GM12892 (cell line): ENCODE measurements around the gene LAMTOR4. TPM values are rescaled to one million over a fixed set of nuclear protein-coding genes. Genes with fewer than 3 reads are reported as not detected.

Experiments used
- DNase-seq: peaks from one replicate; pipeline ENCODE4 v3.0.0; 2011; ENCODE audit not compliant: insufficient read length
- FAIRE-seq: peaks from 2 replicates; lab custom pipeline; 2011; peaks lifted over from hg19 to GRCh38; lab: Jason Lieb, UNC
- POLR2A ChIP-seq: IDR thresholded peaks from 2 replicates; pipeline ENCODE4 v1.6.1; 2011; ENCODE audit warnings: low read depth, low read length, control low read depth
- POLR2AphosphoS5 ChIP-seq: IDR thresholded peaks from 2 replicates; pipeline ENCODE4 v1.6.1; 2011; ENCODE audit warnings: low read depth, low read length, control low read depth
- TAF1 ChIP-seq: IDR thresholded peaks from 2 replicates; pipeline ENCODE4 v1.6.1; 2011; ENCODE audit warnings: low read depth, mild to moderate bottlenecking, control low read depth, low read length, borderline replicate concordance
- polyA plus RNA-seq: library from polyadenylated mRNA; unstranded; fragments of >200 nt; gene quantifications from one replicate; pipeline ENCODE4 v1.2.1, GENCODE V29; 2012; ENCODE audit warnings: missing spikeins, inconsistent platforms; ENCODE audit not compliant: missing spikeins

The LAMTOR4 gene
- polyA plus RNA-seq = 172 TPM

DNA sequence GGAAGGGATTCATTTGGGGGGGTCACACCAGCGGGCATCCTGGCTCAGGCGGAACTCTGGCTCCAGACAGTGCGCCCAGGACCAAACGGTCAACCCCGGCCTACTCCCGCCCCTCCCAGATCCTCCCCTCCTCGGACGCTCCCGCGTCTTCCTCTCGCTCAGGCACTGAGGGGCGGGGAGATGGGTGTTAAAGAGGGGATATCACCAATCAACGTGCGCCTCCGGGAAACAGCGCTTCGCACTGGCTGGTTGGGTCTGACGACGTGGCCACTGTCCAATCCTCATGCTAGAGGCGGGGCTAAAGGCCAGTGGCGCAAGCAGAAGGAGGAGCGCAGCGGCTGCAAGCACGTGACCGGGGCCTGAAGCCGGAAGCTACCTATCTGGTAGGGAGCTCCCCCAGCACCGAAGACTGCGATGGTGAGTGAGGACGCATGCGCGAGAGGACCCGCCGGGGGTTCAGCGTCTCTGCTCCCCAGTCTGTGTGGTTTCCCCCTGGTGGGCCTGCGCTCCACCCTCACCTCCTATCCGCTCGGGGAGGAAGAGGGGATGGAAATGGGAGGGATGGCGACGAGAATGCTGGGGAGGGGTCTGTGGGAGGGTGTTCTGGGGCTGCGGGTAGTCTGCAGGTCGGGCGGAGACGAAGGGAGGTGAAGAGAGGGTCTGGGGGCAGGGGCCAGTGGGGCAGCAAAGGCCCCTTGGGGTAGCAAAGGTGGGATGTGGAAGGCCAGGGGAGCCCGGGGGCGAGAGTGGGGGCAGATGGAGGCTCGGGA is at the start of gene LAMTOR4:
LAMTOR4 (plus strand) TSS at position 360 of the 770 bp plus-strand sequence; CDS start at position 415, 55 bp downstream.
- TF ChIP-seq POLR2AphosphoS5 (peak; percentile 84), POLR2A (peak; percentile 85), TAF1 (0 out of 2 replicates have a peak, but pooled peaks have one; percentile 36)
- DNase-seq (peak; percentile 98), FAIRE-seq (peak; percentile 98)

GRCh38 chr7:100099452-100099851 is 49.3 kb upstream of the LAMTOR4 start:
- no peak for FAIRE-seq
- no peak for DNase-seq
- no peak for TF ChIP-seq TAF1
- TF ChIP-seq POLR2AphosphoS5 = no peak

DNA sequence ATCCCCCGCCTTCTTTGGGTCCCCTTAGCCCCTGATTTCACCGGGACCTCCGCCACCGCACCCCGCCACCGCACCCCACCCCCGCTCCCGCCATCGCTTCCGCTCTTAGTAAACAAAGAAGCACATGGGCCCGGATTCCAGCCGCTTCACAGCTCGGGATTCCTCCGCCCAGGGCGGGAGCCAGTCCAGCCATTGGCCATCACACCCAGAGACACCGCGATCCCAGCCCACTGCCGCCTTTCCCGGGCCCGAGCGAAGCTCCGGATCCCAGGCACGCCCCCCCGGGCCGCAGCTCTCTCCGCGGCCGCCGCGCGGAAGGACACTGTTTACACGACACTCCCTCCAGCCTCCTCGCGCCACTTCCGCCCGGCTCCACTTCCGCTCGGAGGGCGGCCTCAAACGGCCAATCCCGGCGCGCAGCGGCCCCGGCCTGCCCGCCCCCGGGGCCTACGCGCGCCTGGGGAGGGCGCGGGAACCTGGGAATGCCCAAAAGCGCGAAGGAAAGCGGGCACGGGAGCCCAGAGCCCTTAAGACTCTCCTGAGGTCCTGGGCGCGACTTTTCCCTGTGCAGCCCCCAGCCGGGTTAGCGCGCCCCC is 48.2 kb upstream of the LAMTOR4 start:
- FAIRE-seq (peak; percentile 79), DNase-seq (peak; percentile 96)
- no peak for TF ChIP-seq POLR2AphosphoS5
- 0 out of 2 replicates have a peak, but pooled peaks have one; percentile 47 for TF ChIP-seq TAF1
- peak; percentile 43 for TF ChIP-seq POLR2A

DNA sequence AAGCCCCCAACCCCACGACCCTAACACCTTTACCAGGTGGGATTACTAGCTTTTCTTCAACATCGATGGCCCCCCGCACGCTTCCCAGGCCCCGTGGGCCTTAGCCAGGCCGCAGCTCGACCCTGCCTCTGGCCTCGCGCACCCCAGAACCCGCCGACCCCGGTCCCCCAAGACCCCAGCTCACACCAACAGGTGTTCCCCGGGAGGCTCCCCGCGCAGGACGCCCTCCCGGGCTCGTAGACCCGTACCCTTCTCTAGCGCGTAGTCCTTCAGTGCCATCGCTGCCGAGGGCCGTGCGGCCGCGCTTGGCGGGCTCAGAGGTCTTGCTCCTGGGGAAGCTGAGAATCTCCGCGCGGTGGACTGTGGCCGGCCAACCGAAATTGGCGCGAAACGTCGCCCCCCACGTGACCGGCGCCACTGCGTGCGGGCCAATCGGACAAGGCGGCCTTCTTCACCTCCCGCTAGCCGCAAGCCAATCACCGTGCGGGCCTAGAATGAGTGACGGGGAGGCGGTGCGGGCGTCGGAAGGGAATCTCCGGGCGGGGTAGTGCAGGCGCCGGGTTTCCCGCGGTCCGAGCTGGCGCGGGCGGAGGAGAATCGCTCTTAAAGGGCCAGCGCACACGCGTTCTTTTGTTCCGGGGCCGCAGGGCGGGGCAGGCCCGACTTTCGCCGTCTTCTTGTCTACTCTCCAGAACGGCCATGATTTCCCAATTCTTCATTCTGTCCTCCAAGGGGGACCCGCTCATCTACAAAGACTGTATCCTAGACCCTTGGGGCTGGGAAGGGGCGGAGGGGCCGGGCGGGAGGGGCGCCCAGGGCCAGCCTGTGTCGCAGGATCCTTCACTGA is 47.5 kb upstream of the LAMTOR4 start, which contains the start of the genes AP4M1 and MCM7:
AP4M1 (plus strand) TSS at position 628 of the 847 bp plus-strand sequence; CDS start at position 700, 72 bp downstream.
MCM7 (minus strand) TSS at position 382 of the 847 bp plus-strand sequence; CDS start at position 279, 103 bp downstream.
- FAIRE-seq (peak; percentile 96), DNase-seq (peak; percentile 99)
- TF ChIP-seq TAF1 (peak; percentile 58; the same call in 1 of the 2 replicates), POLR2A (peak; percentile 78), POLR2AphosphoS5 (peak; percentile 78)

- no peak for TF ChIP-seq POLR2A
- no peak for TF ChIP-seq POLR2AphosphoS5
- TF ChIP-seq TAF1 = no peak
- FAIRE-seq = no peak
- no peak for DNase-seq
Measured at GRCh38 chr7:100102950-100103840, 45.5 kb upstream of the LAMTOR4 start.

GRCh38 chr7:100105534-100105933 is 43.2 kb upstream of the LAMTOR4 start:
- DNase-seq (no peak), FAIRE-seq (no peak)
- TF ChIP-seq POLR2A (no peak), TAF1 (no peak), POLR2AphosphoS5 (no peak)

- DNase-seq (no peak), FAIRE-seq (no peak)
- no peak for TF ChIP-seq POLR2A
- TF ChIP-seq POLR2AphosphoS5 = no peak
- TF ChIP-seq TAF1 = no peak
Measured at GRCh38 chr7:100106633-100107032, 42.1 kb upstream of the LAMTOR4 start.

DNA sequence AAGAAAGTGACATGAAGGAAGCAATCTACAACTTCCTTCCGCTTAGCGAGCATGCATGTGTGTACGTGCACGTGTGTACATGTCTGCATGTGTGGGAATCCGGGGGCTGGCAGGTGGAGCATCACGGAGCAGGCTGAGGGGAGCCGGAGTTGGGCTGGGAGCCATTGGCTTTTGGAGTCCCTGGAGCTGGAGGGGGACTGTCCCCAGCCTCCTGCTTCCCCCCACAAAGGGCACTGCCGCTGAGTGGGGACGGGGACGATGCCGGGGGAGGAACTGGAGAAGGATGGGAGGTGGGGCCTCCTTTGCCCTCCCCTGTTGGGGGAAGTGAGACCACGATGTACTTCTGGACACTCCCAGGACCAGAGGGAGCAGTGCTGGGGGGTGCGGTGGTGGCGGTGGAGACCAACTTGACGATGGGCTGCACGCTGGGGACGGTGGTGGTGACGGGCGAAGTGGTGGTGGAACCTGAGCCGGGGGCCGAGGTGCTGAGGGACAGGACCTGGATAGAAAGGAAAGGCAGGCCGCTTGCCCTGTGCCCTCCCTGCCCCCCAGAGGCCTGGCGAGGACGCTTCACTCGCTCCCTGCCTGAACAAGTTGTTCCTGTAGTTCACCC is 41.5 kb upstream of the LAMTOR4 start:
- DNase-seq = no peak
- no peak for FAIRE-seq
- TF ChIP-seq TAF1 (no peak), POLR2AphosphoS5 (no peak), POLR2A (no peak)

DNA sequence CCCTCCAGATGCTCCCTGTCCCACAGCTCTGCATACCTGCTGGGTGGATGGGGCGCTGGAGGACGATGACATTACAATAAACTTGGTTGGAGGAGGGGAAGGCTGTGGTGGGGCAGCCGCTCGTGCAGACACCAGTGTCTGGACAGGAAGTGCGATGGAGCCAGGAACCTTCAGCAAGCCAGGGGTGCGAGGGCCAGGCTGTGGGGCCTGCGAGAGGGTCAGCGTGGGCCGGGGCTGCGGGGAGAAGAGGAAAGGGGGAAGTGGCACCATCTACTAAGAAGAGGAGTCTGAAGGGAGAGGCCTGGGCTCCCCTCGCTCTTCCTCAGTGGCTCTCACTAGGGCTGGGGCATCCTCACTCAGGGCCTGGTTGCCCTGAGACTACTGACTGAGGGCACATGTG is 40.8 kb upstream of the LAMTOR4 start:
- TF ChIP-seq POLR2A = no peak
- no peak for TF ChIP-seq POLR2AphosphoS5
- no peak for TF ChIP-seq TAF1
- no peak for FAIRE-seq
- no peak for DNase-seq

GRCh38 chr7:100109521-100110163 is 39.1 kb upstream of the LAMTOR4 start:
- TF ChIP-seq TAF1 = no peak
- no peak for TF ChIP-seq POLR2AphosphoS5
- TF ChIP-seq POLR2A = no peak
- FAIRE-seq (no peak), DNase-seq (no peak)

GRCh38 chr7:100111156-100111555 is 37.6 kb upstream of the LAMTOR4 start:
- DNase-seq (no peak), FAIRE-seq (no peak)
- TF ChIP-seq TAF1 (no peak), POLR2A (no peak)
